ENCODE results near the gene ONECUT2.

The ONECUT2 gene

DNA sequence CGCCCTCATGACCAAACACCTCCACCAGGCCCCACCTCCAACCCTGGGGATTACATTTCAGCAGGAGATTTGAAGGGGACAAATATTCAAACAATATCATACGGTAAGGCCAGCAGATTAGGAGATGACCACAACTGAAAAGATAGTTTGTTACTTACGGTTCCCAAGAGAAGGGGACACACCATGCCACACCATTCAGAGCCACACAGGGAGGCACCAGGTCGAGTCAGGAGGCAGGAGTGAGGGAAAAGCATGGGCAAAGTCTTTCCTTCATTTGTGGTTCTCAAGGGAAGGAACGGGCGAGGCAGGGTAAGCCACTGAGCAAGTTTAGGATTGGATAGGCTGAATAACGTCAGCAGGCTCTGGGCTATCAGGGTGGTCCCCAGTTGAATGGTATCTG is 94.0 kb downstream of the ONECUT2 start:
- DNase-seq (ENCODE audit: low read depth): no peak

- DNase-seq (ENCODE audit: low read depth): no peak
These were observed 98.1 kb downstream of the ONECUT2 start for GRCh38 chr18:57533006-57533867.

DNA sequence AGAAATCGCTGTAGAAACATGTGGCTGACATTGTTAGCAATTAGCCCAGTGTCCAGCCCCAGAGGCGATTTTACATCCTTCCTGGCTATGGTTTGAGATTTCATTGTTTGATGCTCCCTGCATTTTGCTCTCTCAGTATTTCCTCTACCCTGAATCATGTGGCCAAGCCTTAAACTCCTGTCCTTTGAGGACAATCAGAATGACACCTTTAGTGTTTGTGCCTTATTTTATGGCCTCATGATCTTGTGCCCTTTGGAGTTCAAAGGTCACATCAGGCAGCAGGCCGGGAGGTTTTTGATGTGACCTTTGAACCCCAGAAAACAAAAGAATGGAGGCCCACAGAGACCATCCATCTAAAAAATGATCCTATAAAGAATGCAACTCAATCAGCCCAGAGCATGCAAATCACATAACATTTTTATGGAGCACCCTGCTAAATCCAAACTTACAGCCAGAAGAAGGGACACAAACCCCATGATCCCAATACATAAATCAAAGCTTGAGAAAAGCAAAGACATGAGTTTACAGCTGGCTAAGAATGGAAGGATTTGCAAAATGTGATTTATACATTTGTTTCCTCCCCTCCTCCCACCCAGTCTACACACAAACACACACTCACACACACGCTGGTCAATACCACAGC is 98.8 kb downstream of the ONECUT2 start:
- no peak for DNase-seq (ENCODE audit: low read depth)

GRCh38 chr18:57534511-57534909 is 99.3 kb downstream of the ONECUT2 start:
- DNase-seq (ENCODE audit: low read depth): no peak

DNA sequence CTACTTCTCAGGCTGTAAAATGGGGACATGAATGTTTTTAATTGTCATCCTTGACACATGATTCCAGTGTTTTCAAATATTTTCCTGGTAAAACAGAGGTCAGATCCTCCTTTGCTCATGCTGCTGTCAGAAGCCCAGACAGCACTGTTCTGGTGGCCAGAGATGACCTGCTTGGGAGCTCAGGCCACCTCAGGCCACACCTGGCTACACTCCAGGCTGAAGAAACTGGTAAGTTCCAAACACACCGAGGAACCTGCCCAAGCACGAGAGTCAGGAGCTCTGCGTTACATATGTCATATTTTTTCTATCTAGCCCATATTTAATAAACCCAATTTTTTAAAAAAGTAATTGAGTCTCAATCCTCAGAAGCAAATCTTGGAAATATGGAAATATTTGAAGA is 103.4 kb downstream of the ONECUT2 start:
- no peak for DNase-seq (ENCODE audit: low read depth)

GRCh38 chr18:57539702-57540101 is 104.5 kb downstream of the ONECUT2 start:
- DNase-seq (ENCODE audit: low read depth): no peak

All from activated T-cell treated with anti-CD3 and anti-CD28 coated beads for 48 hours (primary cell).